AG04450 (cell line): Measurements from ENCODE around the gene LRP1B. TPM values are rescaled to one million over a fixed set of nuclear protein-coding genes. Genes with fewer than 3 reads are reported as not detected.

Experiments used
- CTCF ChIA-PET: fragments of 300-600, 350-600 bp; formaldehyde crosslinking; extraction: SDS; loops from one replicate; lab custom pipeline; 2022; ENCODE audit warnings: antibody characterized with exemption, inconsistent platforms; lab: Charles Lee
- POLR2A ChIA-PET: fragments of 350-600 bp; formaldehyde crosslinking; extraction: SDS; loops from one replicate; lab custom pipeline; 2021; ENCODE audit warnings: antibody characterized with exemption, inconsistent platforms; lab: Yijun Ruan, JAX
- DNase-seq: peaks from one replicate; pipeline ENCODE4 v3.0.0-alpha.2; 2011; ENCODE audit warnings: low read depth, low spot score
- H3K27ac ChIP-seq: one replicate; pipeline ENCODE4 v1.5.1; 2012; ENCODE audit warnings: low read depth, low read length, control low read depth
- H3K27me3 ChIP-seq: one replicate; pipeline ENCODE4 v1.6.0; 2012; ENCODE audit warnings: low read length; ENCODE audit not compliant: control insufficient read depth, insufficient read depth
- H3K4me3 ChIP-seq: 2 replicates; pipeline ENCODE4 v1.5.1; 2011; ENCODE audit warnings: mild to moderate bottlenecking, low read depth, low read length, control low read depth
- H3K9me3 ChIP-seq: 2 replicates; pipeline ENCODE4 v1.5.1; 2012; ENCODE audit warnings: low read length; ENCODE audit not compliant: control insufficient read depth, insufficient read depth
- polyA plus RNA-seq: library from polyadenylated mRNA; depleted of rRNA; stranded (reverse); fragments of >200 nt; gene quantifications from 2 replicates; pipeline ENCODE4 v1.2.3, GENCODE V29; 2011
- TF ChIP-seq, protein P1 (sequence below): IDR thresholded peaks from 2 replicates; pipeline ENCODE4 v1.5.1; 2011; ENCODE audit warnings: low read depth, low read length, control low read depth, inconsistent platforms

Gene LRP1B
- polyA plus RNA-seq, 1 experiment: 0.15 TPM

DNA sequence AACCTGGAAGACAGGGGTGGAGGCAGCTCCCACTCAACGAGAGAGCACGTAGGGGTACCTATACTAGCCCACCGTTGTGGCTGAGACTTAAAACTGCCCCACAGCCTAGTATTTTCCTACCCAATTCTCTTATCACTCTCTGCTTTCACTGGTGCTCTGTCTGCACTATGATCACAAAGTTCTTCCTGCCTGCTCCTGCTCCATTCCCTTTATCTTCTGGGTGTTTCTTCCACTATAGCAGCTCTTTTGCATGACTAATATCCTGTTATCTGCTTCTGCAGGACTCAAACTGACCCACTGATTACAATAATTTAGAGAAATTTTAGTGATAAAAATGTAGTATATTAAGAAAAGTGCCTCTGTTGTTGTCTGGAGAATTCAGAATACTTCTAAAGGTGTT, 184.8 kb downstream of the LRP1B start:
- no peaks in the 10 kb centered on the region for H3K27me3 ChIP-seq
- TF ChIP-seq, protein P1, sequence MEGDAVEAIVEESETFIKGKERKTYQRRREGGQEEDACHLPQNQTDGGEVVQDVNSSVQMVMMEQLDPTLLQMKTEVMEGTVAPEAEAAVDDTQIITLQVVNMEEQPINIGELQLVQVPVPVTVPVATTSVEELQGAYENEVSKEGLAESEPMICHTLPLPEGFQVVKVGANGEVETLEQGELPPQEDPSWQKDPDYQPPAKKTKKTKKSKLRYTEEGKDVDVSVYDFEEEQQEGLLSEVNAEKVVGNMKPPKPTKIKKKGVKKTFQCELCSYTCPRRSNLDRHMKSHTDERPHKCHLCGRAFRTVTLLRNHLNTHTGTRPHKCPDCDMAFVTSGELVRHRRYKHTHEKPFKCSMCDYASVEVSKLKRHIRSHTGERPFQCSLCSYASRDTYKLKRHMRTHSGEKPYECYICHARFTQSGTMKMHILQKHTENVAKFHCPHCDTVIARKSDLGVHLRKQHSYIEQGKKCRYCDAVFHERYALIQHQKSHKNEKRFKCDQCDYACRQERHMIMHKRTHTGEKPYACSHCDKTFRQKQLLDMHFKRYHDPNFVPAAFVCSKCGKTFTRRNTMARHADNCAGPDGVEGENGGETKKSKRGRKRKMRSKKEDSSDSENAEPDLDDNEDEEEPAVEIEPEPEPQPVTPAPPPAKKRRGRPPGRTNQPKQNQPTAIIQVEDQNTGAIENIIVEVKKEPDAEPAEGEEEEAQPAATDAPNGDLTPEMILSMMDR: no peak
- DNase-seq: no peak
- ChIA-PET CTCF (no interaction called here), POLR2A (no interaction called here)
- H3K27ac ChIP-seq: no peak overlapping the region
- no peak overlapping the region for H3K4me3 ChIP-seq
- no peaks in the 10 kb centered on the region for H3K9me3 ChIP-seq

DNA sequence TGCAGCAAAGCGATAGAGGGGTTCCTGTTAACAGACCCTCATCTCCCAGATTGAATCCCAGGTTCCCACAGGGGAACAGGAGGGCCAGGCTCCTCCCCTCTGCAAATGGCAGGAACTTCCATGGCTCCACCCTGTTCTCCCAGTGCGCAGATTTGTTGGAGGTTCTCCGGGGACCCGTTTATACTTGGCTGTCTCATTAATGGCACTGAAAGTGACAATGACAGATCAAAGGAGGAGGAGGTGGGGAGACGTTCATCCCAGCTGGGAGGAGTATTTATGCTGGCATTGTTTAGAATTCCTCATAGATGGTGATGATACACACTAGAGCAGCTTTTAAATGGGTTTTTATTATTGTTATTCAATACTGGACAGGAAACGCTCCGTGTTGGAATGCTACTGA, 186.9 kb downstream of the LRP1B start:
- POLR2A ChIA-PET: no interaction called here
- Histone ChIP-seq H3K27me3 (no peaks in the 10 kb centered on the region), H3K4me3 (no peak overlapping the region), H3K27ac (no peak overlapping the region), H3K9me3 (no peaks in the 10 kb centered on the region)
- no peak for DNase-seq
- TF ChIP-seq, protein P1: no peak
- CTCF ChIA-PET: no interaction called here

DNA sequence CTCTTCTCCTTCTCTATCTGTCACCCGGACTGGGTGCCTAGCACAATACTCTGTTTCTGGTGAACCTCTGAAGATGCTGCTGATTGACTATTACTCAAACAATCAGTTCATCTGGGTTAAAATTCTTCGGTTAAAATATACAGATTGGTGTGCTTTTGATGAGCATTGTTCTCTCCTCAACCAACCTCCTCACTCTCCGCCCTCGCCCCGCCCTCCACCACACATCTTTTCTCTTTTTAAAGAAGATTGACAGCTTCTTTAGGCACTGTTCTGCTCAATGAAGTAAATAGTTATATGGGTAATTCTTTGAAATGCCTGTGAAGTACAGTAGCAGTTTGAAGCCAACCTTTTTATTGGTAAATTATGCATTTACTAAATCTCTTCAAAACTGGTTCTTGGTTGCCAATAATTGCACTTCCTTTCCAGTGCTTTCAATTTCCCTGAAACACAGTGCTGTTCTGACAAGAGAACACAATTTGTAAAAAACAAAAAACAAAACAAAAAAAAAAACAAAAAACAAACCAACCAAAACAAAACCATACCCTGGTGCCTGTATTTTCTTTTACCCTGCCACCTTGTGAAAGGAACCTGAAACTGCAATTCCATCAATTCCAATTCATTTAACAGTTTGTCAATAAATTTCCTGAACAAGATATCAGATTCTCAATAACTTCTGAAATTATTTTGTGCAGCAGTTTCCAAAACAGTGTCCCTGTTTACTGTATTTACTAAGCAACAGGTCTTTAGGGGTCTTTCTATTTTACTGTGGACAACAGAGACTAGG, 188.6 kb downstream of the LRP1B start:
- CTCF ChIA-PET: interaction anchor here (0.8 to 1.0 kb wide), 3 partner anchors 9 to 16 kb away, joined by 3 read pairs; no protein-coding TSS in a partner anchor
- POLR2A ChIA-PET: no interaction called here
- no peak for DNase-seq
- Histone ChIP-seq H3K4me3 (no peak overlapping the region), H3K27me3 (no peaks in the 10 kb centered on the region), H3K27ac (no peak overlapping the region), H3K9me3 (no peaks in the 10 kb centered on the region)
- TF ChIP-seq, protein P1: peak; percentile 46

DNA sequence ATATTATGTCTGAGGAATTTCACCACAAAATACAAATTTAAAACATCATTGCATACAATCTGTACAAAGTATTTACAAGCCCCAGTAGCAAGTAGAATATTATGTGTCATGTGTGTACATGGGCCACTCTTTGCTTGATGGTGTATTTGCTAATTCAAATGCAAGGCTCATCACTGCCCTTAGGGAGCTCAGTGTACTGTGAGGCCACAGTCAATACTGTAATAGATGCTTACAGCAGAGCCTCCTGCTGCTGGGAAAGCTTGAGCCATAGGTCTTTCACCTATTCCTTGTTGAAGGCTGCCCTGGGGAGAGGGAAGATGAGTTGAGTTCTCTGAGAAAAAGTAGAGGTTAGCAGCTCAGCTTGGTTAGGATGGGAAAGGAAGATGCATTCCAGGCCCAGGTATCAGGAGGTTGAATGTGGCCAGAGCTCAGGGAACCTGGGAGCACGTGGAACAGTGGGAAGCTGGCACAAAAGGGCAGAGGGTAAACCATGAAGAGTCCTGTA, 189.6 kb downstream of the LRP1B start:
- ChIA-PET CTCF (no interaction called here), POLR2A (no interaction called here)
- TF ChIP-seq, protein P1: no peak
- DNase-seq: no peak
- Histone ChIP-seq H3K9me3 (no peaks in the 10 kb centered on the region), H3K4me3 (no peak overlapping the region), H3K27me3 (no peaks in the 10 kb centered on the region), H3K27ac (no peak overlapping the region)

DNA sequence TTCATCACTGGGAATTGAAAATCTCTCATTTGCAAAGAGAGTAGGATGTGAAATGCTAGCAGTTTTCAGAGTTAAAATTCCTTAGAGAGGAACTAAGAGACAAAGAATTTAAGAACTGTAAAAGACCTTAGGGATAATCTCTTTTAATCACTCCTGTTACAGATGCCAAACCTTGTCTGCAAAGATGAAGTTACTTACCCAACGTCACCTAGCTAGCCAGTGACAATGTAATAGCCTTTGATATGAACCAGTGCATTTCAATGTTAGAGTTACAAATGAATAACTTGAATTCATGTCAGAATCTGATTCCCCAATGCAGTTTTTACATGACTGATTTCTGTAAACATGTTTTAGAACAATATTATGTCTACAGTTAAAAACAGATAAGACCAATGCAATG, 190.1 kb downstream of the LRP1B start:
- ChIA-PET POLR2A (no interaction called here), CTCF (no interaction called here)
- Histone ChIP-seq H3K4me3 (no peak overlapping the region), H3K27ac (no peak overlapping the region), H3K27me3 (no peaks in the 10 kb centered on the region), H3K9me3 (no peaks in the 10 kb centered on the region)
- no peak for DNase-seq
- TF ChIP-seq, protein P1: no peak
